Measurements from ENCODE around the gene CLPSL2.

DNA sequence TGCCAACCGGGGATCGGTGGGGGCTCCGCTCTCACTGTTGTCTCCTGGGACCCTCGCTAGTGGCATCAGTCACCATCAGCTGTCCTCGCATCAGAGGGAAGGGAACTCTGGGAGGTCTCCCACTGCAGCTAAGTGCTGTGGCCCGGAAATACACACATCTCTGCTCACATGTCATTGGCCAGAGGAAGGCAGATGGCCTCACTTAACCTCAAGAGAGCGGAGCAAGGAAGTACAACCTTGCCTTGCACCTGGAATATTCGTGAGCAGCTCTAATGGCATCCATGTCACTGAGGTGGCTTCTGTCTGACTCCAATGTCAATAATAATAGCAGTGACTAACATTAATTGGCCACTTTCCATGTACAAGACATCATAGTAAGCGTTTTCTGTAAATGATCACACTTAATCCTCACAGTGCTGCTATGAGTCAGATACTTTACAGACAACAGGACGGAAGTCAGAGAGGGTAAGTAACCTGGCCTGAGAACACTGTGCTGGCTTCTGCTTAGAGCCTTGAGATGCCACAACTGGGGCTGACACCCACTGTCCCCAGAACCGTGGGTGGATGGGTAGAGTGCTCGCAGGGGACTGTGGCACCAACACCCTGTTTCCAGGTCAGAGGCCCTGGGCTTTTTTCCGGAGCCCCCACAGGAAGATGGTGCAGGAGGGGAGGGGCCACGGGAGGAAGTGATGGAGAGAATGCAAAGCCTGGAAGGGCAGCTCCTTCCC is 34.7 kb downstream of the CLPSL2 start:
- TF ChIP-seq TEAD4 (IDR thresholded peaks at IDR 0.05) (no peak), EP300 (IDR thresholded peaks at IDR 0.05; ENCODE audit: borderline replicate concordance) (no peak), CREB1 (IDR thresholded peaks at IDR 0.05; ENCODE audit: low read depth) (no peak), EGR1 (IDR thresholded peaks at IDR 0.05) (no peak), TAF1 (IDR thresholded peaks at IDR 0.05; ENCODE audit: low read depth) (no peak), RAD21 (IDR thresholded peaks at IDR 0.05; ENCODE audit: low read depth) (no peak), NFIC (IDR thresholded peaks at IDR 0.05) (no peak), TCF12 (IDR thresholded peaks at IDR 0.05; ENCODE audit: low read depth) (no peak), CEBPB (IDR thresholded peaks at IDR 0.05) (no peak), FOXM1 (IDR thresholded peaks at IDR 0.05; ENCODE audit: borderline replicate concordance, low read depth) (no peak)
- TF ChIP-seq, protein P1, sequence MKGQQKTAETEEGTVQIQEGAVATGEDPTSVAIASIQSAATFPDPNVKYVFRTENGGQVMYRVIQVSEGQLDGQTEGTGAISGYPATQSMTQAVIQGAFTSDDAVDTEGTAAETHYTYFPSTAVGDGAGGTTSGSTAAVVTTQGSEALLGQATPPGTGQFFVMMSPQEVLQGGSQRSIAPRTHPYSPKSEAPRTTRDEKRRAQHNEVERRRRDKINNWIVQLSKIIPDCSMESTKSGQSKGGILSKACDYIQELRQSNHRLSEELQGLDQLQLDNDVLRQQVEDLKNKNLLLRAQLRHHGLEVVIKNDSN (IDR thresholded peaks at IDR 0.05), result no peak
- TF ChIP-seq, protein P2, sequence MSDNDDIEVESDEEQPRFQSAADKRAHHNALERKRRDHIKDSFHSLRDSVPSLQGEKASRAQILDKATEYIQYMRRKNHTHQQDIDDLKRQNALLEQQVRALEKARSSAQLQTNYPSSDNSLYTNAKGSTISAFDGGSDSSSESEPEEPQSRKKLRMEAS (IDR thresholded peaks at IDR 0.05), result no peak
- TF ChIP-seq, protein P3, sequence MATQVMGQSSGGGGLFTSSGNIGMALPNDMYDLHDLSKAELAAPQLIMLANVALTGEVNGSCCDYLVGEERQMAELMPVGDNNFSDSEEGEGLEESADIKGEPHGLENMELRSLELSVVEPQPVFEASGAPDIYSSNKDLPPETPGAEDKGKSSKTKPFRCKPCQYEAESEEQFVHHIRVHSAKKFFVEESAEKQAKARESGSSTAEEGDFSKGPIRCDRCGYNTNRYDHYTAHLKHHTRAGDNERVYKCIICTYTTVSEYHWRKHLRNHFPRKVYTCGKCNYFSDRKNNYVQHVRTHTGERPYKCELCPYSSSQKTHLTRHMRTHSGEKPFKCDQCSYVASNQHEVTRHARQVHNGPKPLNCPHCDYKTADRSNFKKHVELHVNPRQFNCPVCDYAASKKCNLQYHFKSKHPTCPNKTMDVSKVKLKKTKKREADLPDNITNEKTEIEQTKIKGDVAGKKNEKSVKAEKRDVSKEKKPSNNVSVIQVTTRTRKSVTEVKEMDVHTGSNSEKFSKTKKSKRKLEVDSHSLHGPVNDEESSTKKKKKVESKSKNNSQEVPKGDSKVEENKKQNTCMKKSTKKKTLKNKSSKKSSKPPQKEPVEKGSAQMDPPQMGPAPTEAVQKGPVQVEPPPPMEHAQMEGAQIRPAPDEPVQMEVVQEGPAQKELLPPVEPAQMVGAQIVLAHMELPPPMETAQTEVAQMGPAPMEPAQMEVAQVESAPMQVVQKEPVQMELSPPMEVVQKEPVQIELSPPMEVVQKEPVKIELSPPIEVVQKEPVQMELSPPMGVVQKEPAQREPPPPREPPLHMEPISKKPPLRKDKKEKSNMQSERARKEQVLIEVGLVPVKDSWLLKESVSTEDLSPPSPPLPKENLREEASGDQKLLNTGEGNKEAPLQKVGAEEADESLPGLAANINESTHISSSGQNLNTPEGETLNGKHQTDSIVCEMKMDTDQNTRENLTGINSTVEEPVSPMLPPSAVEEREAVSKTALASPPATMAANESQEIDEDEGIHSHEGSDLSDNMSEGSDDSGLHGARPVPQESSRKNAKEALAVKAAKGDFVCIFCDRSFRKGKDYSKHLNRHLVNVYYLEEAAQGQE (IDR thresholded peaks at IDR 0.05; ENCODE audit: low read depth), result no peak

Measured in Ishikawa (cell line).